Activated CD8-positive, alpha-beta T cell treated with anti-CD3 and anti-CD28 coated beads for 36 hours (primary cell): Measurements from ENCODE around the gene STUM. TPM values are rescaled to one million over a fixed set of nuclear protein-coding genes. Genes with fewer than 3 reads are reported as not detected.
A peak's percentile ranks its signal among the peaks of the same experiment; 100 is the strongest.

Experiments
- ATAC-seq: fragments of 200-7000 bp; cut with Tn5 transposase; one replicate; pipeline ENCODE4 v1.10.0; 2021; ENCODE audit warnings: mild to moderate bottlenecking, moderate library complexity
- CTCF ChIA-PET: fragments of 350-600 bp; sonication (Branson Sonifier 250); formaldehyde crosslinking; loops from one replicate; lab custom pipeline; 2021; ENCODE audit warnings: antibody characterized with exemption; lab: Charles Lee
- POLR2A ChIA-PET: fragments of 350-600 bp; sonication (Branson Sonifier 250); formaldehyde crosslinking; loops from one replicate; lab custom pipeline; 2021; ENCODE audit warnings: antibody characterized with exemption; lab: Charles Lee
- DNase-seq: peaks from one replicate; pipeline ENCODE4 v3.0.0-alpha.2; 2020
- H3K27ac Mint-ChIP-seq: one replicate; pipeline ENCODE4 v1.8.0; 2021; ENCODE audit warnings: mild to moderate bottlenecking, mixed read lengths
- H3K27me3 Mint-ChIP-seq: one replicate; pipeline ENCODE4 v1.8.0; 2021; ENCODE audit warnings: mixed read lengths
- H3K36me3 Mint-ChIP-seq: one replicate; pipeline ENCODE4 v1.8.0; 2021; ENCODE audit warnings: low read depth, mixed read lengths
- H3K4me1 Mint-ChIP-seq: one replicate; pipeline ENCODE4 v1.8.0; 2021; ENCODE audit warnings: low read depth, mixed read lengths
- H3K4me3 Mint-ChIP-seq: one replicate; pipeline ENCODE4 v1.8.0; 2021; ENCODE audit warnings: mild to moderate bottlenecking, moderate library complexity, mixed read lengths
- H3K9me3 Mint-ChIP-seq: one replicate; pipeline ENCODE4 v1.8.0; 2021; ENCODE audit warnings: mixed read lengths
- CTCF ChIP-seq: fragments of 200-600 bp; IDR thresholded peaks from one replicate; pipeline ENCODE4 v1.8.0; 2022; ENCODE audit warnings: antibody characterized with exemption, mild to moderate bottlenecking
- intact Hi-C: fragments of 100-400 bp; cut with micrococcal nuclease; formaldehyde crosslinking; loops from one replicate; pipeline ENCODE4 v1.10.0; 2022
- total RNA-seq, 2 experiments: library from RNA; stranded (reverse); gene quantifications; one replicate each; pipeline ENCODE4 v1.2.3, GENCODE V29; 2021

The STUM gene
- total RNA-seq, 2 experiments from 2014 or later: not detected

- ChIA-PET POLR2A (interaction anchor here (0.8 to 4.8 kb wide), 9 partner anchors 8 to 193 kb away, joined by 3 to 28 read pairs (median 4); no protein-coding TSS in a partner anchor), CTCF (interaction anchor here (0.6 to 7.9 kb wide), 28 partner anchors 8 to 192 kb away, joined by 3 to 133 read pairs (median 5); partner anchors contain the start of gene ITPKB)
- peaks cover 56% of the 10 kb centered on the region for H3K4me1 Mint-ChIP-seq
- no peaks in the 10 kb centered on the region for H3K9me3 Mint-ChIP-seq
- DNase-seq: no peak
- intact Hi-C loops: no loop called here
- H3K36me3 Mint-ChIP-seq: peaks cover 46% of the 10 kb centered on the region
- peak overlapping the region; percentile 3 for H3K4me3 Mint-ChIP-seq
- H3K27ac Mint-ChIP-seq: peak overlapping the region; percentile 94
- no peaks in the 10 kb centered on the region for H3K27me3 Mint-ChIP-seq
- no peak for TF ChIP-seq CTCF
- no peak for ATAC-seq
Observed at GRCh38 chr1:226634611-226635246, 86.2 kb downstream of the STUM start.

- POLR2A ChIA-PET: interaction anchor here (1.5 to 4.8 kb wide), 3 partner anchors 8 to 76 kb away, joined by 4 to 28 read pairs (median 19); no protein-coding TSS in a partner anchor
- peak overlapping the region; percentile 94 for H3K27ac Mint-ChIP-seq
- H3K27me3 Mint-ChIP-seq: no peaks in the 10 kb centered on the region
- H3K4me3 Mint-ChIP-seq: peak overlapping the region; percentile 3
- CTCF ChIA-PET: interaction anchor here (0.8 to 7.9 kb wide), 22 partner anchors 8 to 191 kb away, joined by 3 to 133 read pairs (median 5); partner anchors contain the start of gene ITPKB
- H3K4me1 Mint-ChIP-seq: peaks cover 60% of the 10 kb centered on the region
- no peak for TF ChIP-seq CTCF
- ATAC-seq: peak; percentile 47
- no peaks in the 10 kb centered on the region for H3K9me3 Mint-ChIP-seq
- intact Hi-C loops: no loop called here
- peaks cover 43% of the 10 kb centered on the region for H3K36me3 Mint-ChIP-seq
- peak; percentile 74 for DNase-seq
Observed at GRCh38 chr1:226635456-226635941, 86.9 kb downstream of the STUM start.

GRCh38 chr1:226636847-226637096 lies 88.2 kb downstream of the STUM start:
- no peak for TF ChIP-seq CTCF
- ChIA-PET CTCF (interaction anchor here (1.2 to 7.9 kb wide), 5 partner anchors 10 to 190 kb away, joined by 3 to 133 read pairs (median 30); no protein-coding TSS in a partner anchor), POLR2A (no interaction called here)
- intact Hi-C loops: no loop called here
- DNase-seq (no peak), ATAC-seq (no peak)
- Mint-ChIP-seq H3K27me3 (no peaks in the 10 kb centered on the region), H3K4me1 (peaks cover 57% of the 10 kb centered on the region), H3K4me3 (no peak overlapping the region), H3K36me3 (peaks cover 41% of the 10 kb centered on the region), H3K27ac (no peak overlapping the region), H3K9me3 (no peaks in the 10 kb centered on the region)

GRCh38 chr1:226637147-226637935 lies 88.8 kb downstream of the STUM start:
- no peak for TF ChIP-seq CTCF
- Mint-ChIP-seq H3K9me3 (no peaks in the 10 kb centered on the region), H3K36me3 (peaks cover 42% of the 10 kb centered on the region), H3K27me3 (no peaks in the 10 kb centered on the region), H3K4me3 (no peak overlapping the region), H3K4me1 (peaks cover 56% of the 10 kb centered on the region), H3K27ac (no peak overlapping the region)
- intact Hi-C loops: no loop called here
- ATAC-seq: no peak
- peak; percentile 6 for DNase-seq
- POLR2A ChIA-PET: no interaction called here
- CTCF ChIA-PET: interaction anchor here (0.9 to 7.9 kb wide), 5 partner anchors 11 to 189 kb away, joined by 3 to 73 read pairs (median 3); no protein-coding TSS in a partner anchor
